AG10803 (cell line): ENCODE measurements around the gene THSD4.

Experiments
- DNase-seq: peaks from one replicate; pipeline ENCODE4 v3.0.0; 2010; ENCODE audit warnings: low read depth
- H3K4me3 ChIP-seq: 2 replicates; pipeline ENCODE4 v1.5.1; 2011; ENCODE audit warnings: mild to moderate bottlenecking, low read length, control low read depth
- CTCF ChIP-seq: conservative IDR thresholded peaks from 2 replicates; pipeline ENCODE4 v1.5.1; 2011; ENCODE audit warnings: mild to moderate bottlenecking, low read length, control low read depth, inconsistent platforms

THSD4 gene

GRCh38 chr15:71337197-71337845 is 222.1 kb downstream of the THSD4 start:
- TF ChIP-seq CTCF = no peak
- no peak for DNase-seq
- H3K4me3 ChIP-seq = no peak overlapping the region

GRCh38 chr15:71338265-71338664 is 223.0 kb downstream of the THSD4 start:
- no peak for DNase-seq
- H3K4me3 ChIP-seq = no peak overlapping the region
- no peak for TF ChIP-seq CTCF

- TF ChIP-seq CTCF = no peak
Measured at GRCh38 chr15:71338827-71339542, 223.7 kb downstream of the THSD4 start.

GRCh38 chr15:71341811-71342550 is 226.7 kb downstream of the THSD4 start:
- no peak overlapping the region for H3K4me3 ChIP-seq
- DNase-seq = no peak
- TF ChIP-seq CTCF = no peak

More at GRCh38 chr15:71338827-71339542, 223.7 kb downstream of the THSD4 start:
- no peak overlapping the region for H3K4me3 ChIP-seq
- DNase-seq = no peak

- H3K4me3 ChIP-seq = no peak overlapping the region
- DNase-seq = no peak
- no peak for TF ChIP-seq CTCF
Measured at GRCh38 chr15:71342658-71343057, 227.4 kb downstream of the THSD4 start.

GRCh38 chr15:71344316-71344715 is 229.0 kb downstream of the THSD4 start:
- no peak overlapping the region for H3K4me3 ChIP-seq
- DNase-seq = no peak
- TF ChIP-seq CTCF = no peak
